Sigmoid colon (tissue), 7 donors: Measurements from ENCODE around the gene METTL14. TPM values are rescaled to one million over a fixed set of nuclear protein-coding genes. Genes with fewer than 3 reads are reported as not detected.

Source experiments
- DNase-seq: peaks from one replicate; pipeline ENCODE4 v3.0.0-alpha.2; 2019
- H3K27ac ChIP-seq, 4 donors: fragments of 200-600 bp; sonication (generic); one replicate each; pipeline ENCODE4 v1.5.1; 2016 to 2019; ENCODE audit warnings: mild to moderate bottlenecking in 1 of 4
- H3K27me3 ChIP-seq, 3 donors: fragments of 200-600 bp; sonication (generic); one replicate each; pipeline ENCODE4 v1.5.1; 2019; ENCODE audit warnings: mild to moderate bottlenecking in 1 of 3
- H3K36me3 ChIP-seq, 4 donors: fragments of 200-600 bp; sonication (generic); one replicate each; pipeline ENCODE4 v1.5.1; 2016 to 2019
- H3K4me1 ChIP-seq, 4 donors: fragments of 200-600 bp; sonication (generic); one replicate each; pipeline ENCODE4 v1.5.1; 2017 to 2019
- H3K4me3 ChIP-seq, 4 donors: fragments of 200-600 bp; sonication (generic); one replicate each; pipeline ENCODE4 v1.5.1; 2017 to 2019; ENCODE audit warnings: mild to moderate bottlenecking in 2 of 4, moderate library complexity in 1 of 4
- H3K9me3 ChIP-seq, 4 donors: fragments of 200-600 bp in 3 of 4; sonication (generic) in 3 of 4; one replicate each; pipeline versions ENCODE4 v1.5.1 to v1.6.1; 2013 to 2019
- EP300 ChIP-seq, 4 donors: sonication (generic); formaldehyde crosslinking; IDR thresholded peaks; one replicate each; pipeline ENCODE4 v1.6.1; 2017; ENCODE audit warnings: antibody characterized with exemption in 4 of 4
- POLR2A ChIP-seq, 2 donors: fragments of 450-650 bp; IDR thresholded peaks; one replicate each; pipeline ENCODE4 v1.6.1; 2016; ENCODE audit warnings: antibody characterized with exemption in 2 of 2, mild to moderate bottlenecking in 2 of 2, moderate library complexity in 2 of 2
- POLR2AphosphoS5 ChIP-seq, 4 donors: sonication (generic); formaldehyde crosslinking; IDR thresholded peaks; one replicate each; pipeline ENCODE4 v1.6.1; 2017; ENCODE audit warnings: antibody characterized with exemption in 4 of 4
- WGBS, 2 donors: extraction: QIAGEN DNeasy Blood & Tissue Kit; methylation state at CpG; one replicate each; pipeline ENCODE4 v1.1.7; 2013; 5-methylcytosine and 5-hydroxymethylcytosine counted together
- intact Hi-C: fragments of 100-400 bp; cut with DNase I; formaldehyde crosslinking; loops from one replicate; pipeline ENCODE4 v1.15.1; 2023
- polyA plus RNA-seq, 3 donors: library from polyadenylated mRNA; stranded (reverse); fragments of 200-250 nt; gene quantifications; one replicate each; pipeline ENCODE4 v1.2.3, GENCODE V29; 2013
- total RNA-seq, 4 donors: library from RNA; depleted of rRNA; stranded (reverse); fragments of >200 nt; gene quantifications; one replicate each; pipeline ENCODE4 v1.1.0, GENCODE V29; 2016
- TF ChIP-seq, protein P1 (sequence below), 4 experiments: fragments of 450-650 bp in 3 of 4; fragments of 200-600 bp in 1 of 4; IDR thresholded peaks; one replicate each; pipeline ENCODE4 v1.5.1; 2016 to 2019; ENCODE audit warnings: antibody characterized with exemption in 4 of 4, mild to moderate bottlenecking in 3 of 4, moderate library complexity in 2 of 4
- donor health status: healthy with polysubstance abuse.
- donor health status: Bipolar disorder and iron deficiency.
- donor health status: healthy.

Gene METTL14
- total and polyA plus RNA-seq, 7 donors: 6.2 to 54.6 (median 13.8) TPM

DNA sequence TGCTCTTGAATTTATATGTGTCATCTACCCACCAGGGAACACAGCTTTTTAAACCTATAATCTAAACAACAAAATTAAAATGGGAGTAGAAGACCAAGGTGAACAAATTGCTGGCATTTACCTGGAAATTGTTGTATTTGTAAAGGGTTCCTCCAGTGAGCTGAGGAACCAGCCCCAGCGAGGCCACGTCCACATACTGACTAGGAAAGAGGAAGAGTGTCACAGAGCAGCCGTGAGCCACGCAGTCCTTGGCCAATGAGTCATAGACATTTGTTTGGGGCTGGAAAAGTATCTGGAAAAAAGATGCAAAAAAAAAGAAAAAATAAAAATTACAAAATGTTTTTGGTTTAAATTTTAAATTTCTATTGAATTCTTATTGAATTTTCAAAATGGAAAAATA lies 58.7 kb downstream of the METTL14 start:
- no peaks in the 10 kb centered on the region for H3K9me3 ChIP-seq
- DNase-seq: no peak
- no peaks in the 10 kb centered on the region for H3K27me3 ChIP-seq
- WGBS, 2 donors: 89 to 91% methylated on average over 4 of the region's 4 CpGs
- H3K36me3 ChIP-seq: peaks cover 0 to 31% (median 4%) of the 10 kb centered on the region in 4 donors
- H3K27ac ChIP-seq: peak overlapping the region; percentile 75 to 88 (median 85)
- TF ChIP-seq POLR2A (IDR thresholded peaks at IDR 0.05): no peak
- no peak for TF ChIP-seq POLR2AphosphoS5 (IDR thresholded peaks at IDR 0.05)
- no peak for TF ChIP-seq EP300 (IDR thresholded peaks at IDR 0.05)
- TF ChIP-seq, protein P1, sequence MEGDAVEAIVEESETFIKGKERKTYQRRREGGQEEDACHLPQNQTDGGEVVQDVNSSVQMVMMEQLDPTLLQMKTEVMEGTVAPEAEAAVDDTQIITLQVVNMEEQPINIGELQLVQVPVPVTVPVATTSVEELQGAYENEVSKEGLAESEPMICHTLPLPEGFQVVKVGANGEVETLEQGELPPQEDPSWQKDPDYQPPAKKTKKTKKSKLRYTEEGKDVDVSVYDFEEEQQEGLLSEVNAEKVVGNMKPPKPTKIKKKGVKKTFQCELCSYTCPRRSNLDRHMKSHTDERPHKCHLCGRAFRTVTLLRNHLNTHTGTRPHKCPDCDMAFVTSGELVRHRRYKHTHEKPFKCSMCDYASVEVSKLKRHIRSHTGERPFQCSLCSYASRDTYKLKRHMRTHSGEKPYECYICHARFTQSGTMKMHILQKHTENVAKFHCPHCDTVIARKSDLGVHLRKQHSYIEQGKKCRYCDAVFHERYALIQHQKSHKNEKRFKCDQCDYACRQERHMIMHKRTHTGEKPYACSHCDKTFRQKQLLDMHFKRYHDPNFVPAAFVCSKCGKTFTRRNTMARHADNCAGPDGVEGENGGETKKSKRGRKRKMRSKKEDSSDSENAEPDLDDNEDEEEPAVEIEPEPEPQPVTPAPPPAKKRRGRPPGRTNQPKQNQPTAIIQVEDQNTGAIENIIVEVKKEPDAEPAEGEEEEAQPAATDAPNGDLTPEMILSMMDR (IDR thresholded peaks at IDR 0.05): no peak
- peaks cover 0 to 94% (median 63%) of the 10 kb centered on the region in 4 donors for H3K4me1 ChIP-seq
- H3K4me3 ChIP-seq: no peak overlapping the region
- intact Hi-C loops: loop anchor here (5.0 kb wide), 1 partner anchor 543 kb away; no protein-coding TSS in a partner anchor

DNA sequence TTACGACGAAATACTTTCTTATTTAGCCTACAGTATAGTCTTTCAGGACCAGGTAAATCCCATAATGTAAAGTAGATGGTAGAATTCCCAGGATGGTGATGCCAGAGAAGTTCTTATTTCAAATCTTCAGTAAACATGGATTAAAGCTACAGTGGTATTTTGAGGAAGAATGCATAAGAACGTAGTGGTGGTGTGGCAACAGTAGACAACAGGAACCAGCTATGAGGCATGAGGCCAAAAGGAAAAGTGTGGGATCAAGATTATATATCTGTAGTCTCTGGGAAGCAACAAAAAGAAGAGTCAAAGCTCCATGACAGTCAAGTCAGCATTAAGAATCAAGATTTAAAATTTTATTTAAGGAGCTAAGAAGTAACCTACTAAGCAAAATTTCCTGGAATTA lies 60.2 kb downstream of the METTL14 start:
- peaks cover 0 to 17% (median 2%) of the 10 kb centered on the region in 4 donors for H3K36me3 ChIP-seq
- DNase-seq: no peak
- H3K27ac ChIP-seq: peak overlapping the region; percentile 75 to 88 (median 85)
- H3K27me3 ChIP-seq: no peaks in the 10 kb centered on the region
- H3K4me3 ChIP-seq: no peak overlapping the region
- 82 to 87% methylated on average over 3 of the region's 3 CpGs for WGBS, 2 donors
- intact Hi-C loops: no loop called here
- TF ChIP-seq POLR2AphosphoS5 (IDR thresholded peaks at IDR 0.05): no peak
- no peak for TF ChIP-seq EP300 (IDR thresholded peaks at IDR 0.05)
- TF ChIP-seq, protein P1 (IDR thresholded peaks at IDR 0.05): no peak
- TF ChIP-seq POLR2A (IDR thresholded peaks at IDR 0.05): no peak
- no peaks in the 10 kb centered on the region for H3K9me3 ChIP-seq
- H3K4me1 ChIP-seq: peaks cover 0 to 92% (median 55%) of the 10 kb centered on the region in 4 donors

DNA sequence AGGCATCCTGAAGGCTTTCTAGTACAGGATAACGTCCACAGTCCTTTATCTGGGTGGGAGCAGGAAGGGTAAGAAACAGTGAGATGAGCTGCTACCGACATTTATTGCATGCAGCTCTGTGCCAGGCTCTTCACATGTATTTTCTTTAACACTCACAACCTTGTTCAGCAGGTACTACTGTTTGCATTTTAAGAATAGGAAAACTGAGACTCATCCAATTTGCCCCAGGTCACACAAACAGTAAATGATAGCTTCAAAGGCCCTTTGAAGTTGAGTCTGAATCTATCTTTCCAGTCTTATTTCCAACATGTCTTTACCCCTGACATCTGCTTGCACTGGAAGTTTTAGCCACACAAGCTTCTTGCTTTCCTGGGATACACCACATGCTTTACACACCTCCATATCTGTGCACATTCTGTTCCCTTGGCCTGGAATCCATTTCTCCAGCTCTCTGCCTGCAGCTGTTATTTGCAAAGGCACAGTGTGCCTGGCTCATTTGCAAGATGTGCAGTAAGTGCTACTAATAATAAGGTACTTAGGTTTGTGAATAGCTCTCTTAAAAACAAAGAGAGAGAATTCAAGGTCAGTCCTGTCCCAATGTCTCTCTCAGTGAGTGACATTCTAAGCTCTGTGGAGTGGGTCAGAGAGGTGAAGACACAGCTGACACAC lies 61.2 kb downstream of the METTL14 start:
- 46 to 66% methylated on average over 2 of the region's 2 CpGs for WGBS, 2 donors
- no peaks in the 10 kb centered on the region for H3K27me3 ChIP-seq
- H3K4me1 ChIP-seq: peaks cover 0 to 92% (median 53%) of the 10 kb centered on the region in 4 donors
- no peaks in the 10 kb centered on the region for H3K9me3 ChIP-seq
- TF ChIP-seq POLR2A (IDR thresholded peaks at IDR 0.05) (peak in 1 of 2 donors; percentile 8), POLR2AphosphoS5 (IDR thresholded peaks at IDR 0.05) (peak; percentile 49 to 76 (median 74)), EP300 (IDR thresholded peaks at IDR 0.05) (peak in 3 of 4 donors; percentile 52 to 95 (median 84))
- TF ChIP-seq, protein P1 (IDR thresholded peaks at IDR 0.05): no peak
- H3K4me3 ChIP-seq: no peak overlapping the region
- H3K27ac ChIP-seq: peak overlapping the region; percentile 75 to 88 (median 85)
- intact Hi-C loops: no loop called here
- H3K36me3 ChIP-seq: peaks cover 0 to 23% (median 4%) of the 10 kb centered on the region in 4 donors
- DNase-seq: peak; percentile 86

DNA sequence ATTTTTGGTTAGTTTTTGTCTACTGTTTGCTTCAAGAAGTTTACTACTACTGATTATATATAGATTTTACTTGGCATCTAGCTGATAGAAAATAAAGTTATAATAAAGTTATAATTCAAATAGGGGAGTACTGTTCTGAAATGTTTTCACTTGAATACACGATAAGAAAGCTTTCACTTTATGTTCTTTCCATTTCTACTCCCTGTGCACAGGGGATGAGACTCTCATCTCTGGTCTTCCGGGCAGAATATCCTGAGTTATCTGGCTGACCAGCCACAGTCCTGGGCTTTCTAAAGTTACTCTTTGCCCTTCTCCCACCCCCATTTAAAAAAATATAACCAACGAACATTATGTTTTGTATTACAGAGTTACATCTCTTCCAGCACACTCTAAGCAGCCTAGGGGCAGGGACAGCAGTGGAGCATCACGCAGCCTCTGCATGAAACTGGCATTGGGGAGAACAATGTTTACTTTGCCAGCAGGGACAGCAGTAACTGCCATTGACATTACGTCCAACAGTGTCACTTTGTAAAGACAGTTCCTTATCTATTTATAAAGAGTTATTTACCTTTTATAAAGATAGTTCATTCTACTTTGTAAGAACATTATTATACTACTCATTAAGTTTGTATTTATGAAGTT lies 64.3 kb downstream of the METTL14 start:
- intact Hi-C loops: no loop called here
- DNase-seq: no peak
- 83 to 87% methylated on average over 5 of the region's 5 CpGs for WGBS, 2 donors
- TF ChIP-seq, protein P1 (IDR thresholded peaks at IDR 0.05): no peak
- TF ChIP-seq POLR2AphosphoS5 (IDR thresholded peaks at IDR 0.05): peak in 1 of 4 donors; percentile 10
- peak overlapping the region; percentile 75 to 88 (median 85) for H3K27ac ChIP-seq
- peaks cover 0 to 12% (median 5%) of the 10 kb centered on the region in 4 donors for H3K36me3 ChIP-seq
- no peaks in the 10 kb centered on the region for H3K27me3 ChIP-seq
- H3K9me3 ChIP-seq: no peaks in the 10 kb centered on the region
- H3K4me3 ChIP-seq: peak overlapping the region in 3 of 4 donors; percentile 9 to 21 (median 19)
- H3K4me1 ChIP-seq: peaks cover 0 to 98% (median 68%) of the 10 kb centered on the region in 4 donors
